ENCODE results near the gene SYCP3.

Gene SYCP3

DNA sequence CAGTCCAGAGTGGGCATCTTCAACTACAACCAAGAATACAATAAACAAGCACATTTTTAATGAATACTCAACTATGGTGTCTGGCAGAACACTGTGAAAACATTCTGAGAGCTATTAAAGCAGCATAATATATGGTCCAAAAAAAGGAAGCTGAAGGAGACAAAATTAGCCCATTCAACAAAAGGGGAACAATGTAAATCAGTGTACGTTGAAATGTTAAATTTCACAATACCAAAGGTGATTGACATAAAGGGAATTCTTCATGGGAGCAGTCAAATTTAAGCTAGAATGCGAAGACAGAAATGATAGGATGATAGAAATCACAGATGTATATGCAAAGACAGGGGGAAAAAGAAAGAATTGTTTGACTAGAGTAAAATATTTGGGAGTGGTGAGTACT, 41.3 kb upstream of the SYCP3 start:
- TF ChIP-seq, protein P1, sequence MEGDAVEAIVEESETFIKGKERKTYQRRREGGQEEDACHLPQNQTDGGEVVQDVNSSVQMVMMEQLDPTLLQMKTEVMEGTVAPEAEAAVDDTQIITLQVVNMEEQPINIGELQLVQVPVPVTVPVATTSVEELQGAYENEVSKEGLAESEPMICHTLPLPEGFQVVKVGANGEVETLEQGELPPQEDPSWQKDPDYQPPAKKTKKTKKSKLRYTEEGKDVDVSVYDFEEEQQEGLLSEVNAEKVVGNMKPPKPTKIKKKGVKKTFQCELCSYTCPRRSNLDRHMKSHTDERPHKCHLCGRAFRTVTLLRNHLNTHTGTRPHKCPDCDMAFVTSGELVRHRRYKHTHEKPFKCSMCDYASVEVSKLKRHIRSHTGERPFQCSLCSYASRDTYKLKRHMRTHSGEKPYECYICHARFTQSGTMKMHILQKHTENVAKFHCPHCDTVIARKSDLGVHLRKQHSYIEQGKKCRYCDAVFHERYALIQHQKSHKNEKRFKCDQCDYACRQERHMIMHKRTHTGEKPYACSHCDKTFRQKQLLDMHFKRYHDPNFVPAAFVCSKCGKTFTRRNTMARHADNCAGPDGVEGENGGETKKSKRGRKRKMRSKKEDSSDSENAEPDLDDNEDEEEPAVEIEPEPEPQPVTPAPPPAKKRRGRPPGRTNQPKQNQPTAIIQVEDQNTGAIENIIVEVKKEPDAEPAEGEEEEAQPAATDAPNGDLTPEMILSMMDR (IDR thresholded peaks at IDR 0.05; ENCODE audit: control insufficient read depth, extremely low read depth, insufficient read depth): no peak
- no peak overlapping the region for H3K4me3 ChIP-seq (ENCODE audit: low read depth, low read length)
- DNase-seq (ENCODE audit: low read depth): no peak

DNA sequence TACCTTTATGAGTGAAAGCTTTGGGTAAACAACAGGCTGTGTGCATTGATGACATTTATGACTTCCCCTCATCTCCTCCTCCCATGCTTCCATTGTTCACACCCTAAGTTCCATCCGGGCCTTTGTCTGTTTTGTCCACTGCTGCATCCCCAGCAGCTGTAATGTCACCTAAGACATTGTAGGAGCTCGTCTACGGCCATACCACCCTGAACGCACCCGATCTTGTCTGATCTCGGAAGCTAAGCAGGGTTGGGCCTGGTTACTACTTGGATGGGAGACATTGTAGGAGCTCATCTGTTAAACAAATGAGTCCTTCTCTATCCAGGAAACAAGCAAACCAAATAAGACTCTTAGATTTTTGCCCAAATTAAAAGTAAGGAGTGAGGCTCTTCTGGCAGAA, 40.4 kb upstream of the SYCP3 start:
- TF ChIP-seq, protein P1 (IDR thresholded peaks at IDR 0.05; ENCODE audit: control insufficient read depth, extremely low read depth, insufficient read depth): no peak
- no peak overlapping the region for H3K4me3 ChIP-seq (ENCODE audit: low read depth, low read length)
- DNase-seq (ENCODE audit: low read depth): no peak

DNA sequence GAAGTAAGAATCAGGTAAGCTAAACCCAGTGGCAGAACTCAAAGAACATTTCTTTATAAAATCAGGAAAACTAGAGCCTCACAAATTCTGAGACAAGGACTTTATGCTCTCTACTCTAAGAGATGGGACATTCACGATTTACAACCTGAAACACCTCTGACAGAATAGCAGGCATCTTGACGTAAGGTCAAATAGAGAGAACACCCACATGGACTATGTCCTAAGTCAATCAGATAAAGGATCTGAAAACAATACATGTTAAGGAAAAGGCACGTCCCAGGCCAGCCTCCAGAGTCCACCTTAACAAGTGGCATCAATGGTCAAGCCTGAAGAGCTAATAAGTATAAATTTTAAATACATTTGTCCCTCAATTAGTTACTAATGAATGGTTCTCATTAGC, 39.9 kb upstream of the SYCP3 start:
- TF ChIP-seq, protein P1 (IDR thresholded peaks at IDR 0.05; ENCODE audit: control insufficient read depth, extremely low read depth, insufficient read depth): no peak
- H3K4me3 ChIP-seq (ENCODE audit: low read depth, low read length): no peak overlapping the region
- DNase-seq (ENCODE audit: low read depth): no peak

DNA sequence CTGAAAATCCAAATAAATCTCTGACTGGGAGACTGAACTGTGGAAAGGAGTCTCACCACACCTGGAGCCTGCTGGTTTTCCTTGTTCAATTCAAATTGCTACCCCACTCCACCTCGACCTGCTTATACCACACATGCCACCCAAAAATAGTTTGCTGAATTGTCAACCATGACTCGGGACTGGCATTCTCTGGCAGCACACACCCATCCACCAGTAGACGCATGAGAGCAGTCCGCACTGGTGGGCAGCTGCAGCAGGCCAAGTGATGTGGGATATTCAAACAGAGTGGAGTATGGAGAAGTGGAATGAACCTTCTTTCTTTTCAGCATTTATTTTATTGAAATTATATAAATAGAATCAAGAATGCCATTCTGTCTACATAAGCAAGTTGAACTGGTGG, 38.7 kb upstream of the SYCP3 start:
- no peak for DNase-seq (ENCODE audit: low read depth)
- no peak overlapping the region for H3K4me3 ChIP-seq (ENCODE audit: low read depth, low read length)
- TF ChIP-seq, protein P1 (IDR thresholded peaks at IDR 0.05; ENCODE audit: control insufficient read depth, extremely low read depth, insufficient read depth): no peak

DNA sequence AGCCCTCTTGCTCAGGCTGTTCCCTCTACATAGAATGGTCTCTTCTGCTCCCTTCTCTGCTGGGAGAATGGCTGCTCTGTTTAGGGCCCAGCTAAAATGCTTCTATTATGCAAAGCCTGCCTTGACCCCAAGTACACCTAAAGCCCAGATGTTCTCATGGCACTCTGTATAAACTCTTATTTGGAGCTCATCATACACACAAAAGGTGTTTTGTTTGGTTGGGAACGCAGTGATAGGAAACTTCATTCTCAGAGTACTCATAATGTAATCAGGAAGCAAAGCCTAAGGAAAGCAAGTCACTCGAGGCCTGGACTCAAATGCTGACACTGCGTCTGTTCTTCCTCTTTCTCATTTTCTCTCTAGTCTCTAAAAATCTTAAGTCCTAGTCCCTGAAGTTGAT, 38.2 kb upstream of the SYCP3 start:
- no peak for DNase-seq (ENCODE audit: low read depth)
- TF ChIP-seq, protein P1 (IDR thresholded peaks at IDR 0.05; ENCODE audit: control insufficient read depth, extremely low read depth, insufficient read depth): no peak
- no peak overlapping the region for H3K4me3 ChIP-seq (ENCODE audit: low read depth, low read length)

DNA sequence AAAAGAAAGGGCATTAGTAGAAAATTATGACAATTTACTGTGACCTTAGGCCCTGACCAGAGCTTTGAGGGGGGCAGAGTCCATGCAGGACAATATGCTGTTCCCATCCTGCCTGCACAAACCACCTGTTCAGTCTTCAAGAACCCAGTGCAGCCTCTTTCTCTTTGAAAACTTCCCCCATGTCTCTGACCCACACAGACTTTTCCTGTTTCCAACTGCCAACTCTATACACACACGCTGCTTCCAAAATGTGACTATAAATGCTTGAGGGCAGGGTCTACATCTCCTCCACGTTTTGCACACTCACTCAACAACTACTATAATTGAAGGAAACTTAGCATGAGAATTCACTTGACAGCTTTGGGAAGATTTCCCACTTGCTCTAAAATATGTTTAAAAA, 36.6 kb upstream of the SYCP3 start:
- H3K4me3 ChIP-seq (ENCODE audit: low read depth, low read length): no peak overlapping the region
- DNase-seq (ENCODE audit: low read depth): no peak
- TF ChIP-seq, protein P1 (IDR thresholded peaks at IDR 0.05; ENCODE audit: control insufficient read depth, extremely low read depth, insufficient read depth): no peak

DNA sequence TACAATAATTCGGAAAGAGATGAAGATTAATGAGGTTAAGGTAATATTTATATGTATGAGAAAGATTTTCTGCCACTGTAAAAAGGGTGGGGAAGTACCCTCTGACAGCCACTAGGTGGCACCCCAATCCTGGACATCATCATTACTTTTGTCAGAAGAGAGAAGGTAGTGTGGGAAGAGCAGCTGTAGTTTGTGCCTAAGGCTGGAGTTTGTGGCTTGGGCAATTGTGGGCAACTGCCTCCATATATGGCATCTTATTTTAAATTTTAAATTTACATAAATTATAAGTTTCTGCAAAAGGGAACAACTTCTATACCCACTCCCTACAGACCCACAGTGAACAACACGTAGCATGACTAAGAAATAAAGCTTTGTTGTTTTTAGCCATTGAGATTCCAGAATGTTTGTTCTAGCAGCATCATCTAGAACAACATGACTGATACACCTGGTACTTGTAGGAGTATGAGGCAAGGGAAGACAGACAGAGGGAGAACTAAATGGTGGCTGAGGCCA, 34.4 kb upstream of the SYCP3 start:
- DNase-seq (ENCODE audit: low read depth): peak; percentile 40
- no peak overlapping the region for H3K4me3 ChIP-seq (ENCODE audit: low read depth, low read length)
- TF ChIP-seq, protein P1 (IDR thresholded peaks at IDR 0.05; ENCODE audit: control insufficient read depth, extremely low read depth, insufficient read depth): peak; percentile 88
